ENCODE measurements around the gene SLC35B1. TPM values are rescaled to one million over a fixed set of nuclear protein-coding genes. Genes with fewer than 3 reads are reported as not detected.

SLC35B1 gene
- total RNA-seq, 2 donors from 2014 or later: 59.4 to 80.5 TPM

DNA sequence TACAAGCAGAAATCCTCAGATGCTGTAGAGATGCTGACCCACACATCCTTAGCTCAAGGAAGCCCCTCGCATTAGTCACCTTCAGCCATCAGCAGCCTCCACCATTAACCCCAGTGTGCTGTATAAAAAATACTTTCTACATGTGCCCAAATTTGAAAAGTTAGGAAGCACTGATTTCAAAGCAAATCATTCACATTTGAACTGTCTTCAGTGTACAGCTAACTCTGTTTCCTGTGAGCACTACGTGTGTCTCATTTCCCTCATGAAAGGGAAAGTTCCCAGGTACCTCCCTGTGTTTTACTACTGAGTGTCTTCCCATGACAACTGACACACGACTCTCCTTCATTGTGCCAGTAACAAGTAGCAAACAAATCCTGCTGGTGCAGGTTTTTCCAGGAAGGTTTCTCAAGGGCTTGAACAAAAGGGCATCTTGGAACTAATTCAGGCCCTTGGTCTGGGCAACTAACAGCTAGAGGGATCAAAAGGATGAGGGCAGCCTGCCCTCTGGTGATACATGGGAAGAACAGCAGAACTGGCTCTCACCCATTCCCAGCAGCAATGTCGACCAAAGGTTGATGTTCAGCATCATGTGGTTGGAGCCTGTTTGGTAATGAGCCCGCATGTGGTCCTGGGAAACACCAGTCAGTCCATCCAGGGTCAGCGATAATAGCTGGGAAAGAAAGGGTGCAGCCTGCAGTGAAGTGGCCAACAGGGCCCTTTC, 4.0 kb downstream of the SLC35B1 start:
- Histone ChIP-seq H3K4me3 (ENCODE audit: low read length) (no peak overlapping the region), H3K9ac (ENCODE audit: extremely low read depth, low read length, poor library complexity, severe bottlenecking) (no peak overlapping the region), H3K27me3 (ENCODE audit: control insufficient read depth, insufficient read depth, low read length, poor library complexity, severe bottlenecking) (no peaks in the 10 kb centered on the region), H3K27ac (ENCODE audit: low read depth, low read length) (no peak overlapping the region), H3K36me3 (ENCODE audit: control insufficient read depth, insufficient read depth, low read length) (peaks cover 60% of the 10 kb centered on the region), H3K4me1 (ENCODE audit: control insufficient read depth, insufficient read depth, low read length) (no peaks in the 10 kb centered on the region), H3K9me3 (ENCODE audit: control insufficient read depth, low read length) (no peaks in the 10 kb centered on the region)
- peaks cover 52% of the 10 kb centered on the region for H3K36me3 Mint-ChIP-seq (ENCODE audit: low read depth)
- TF ChIP-seq, protein P1, sequence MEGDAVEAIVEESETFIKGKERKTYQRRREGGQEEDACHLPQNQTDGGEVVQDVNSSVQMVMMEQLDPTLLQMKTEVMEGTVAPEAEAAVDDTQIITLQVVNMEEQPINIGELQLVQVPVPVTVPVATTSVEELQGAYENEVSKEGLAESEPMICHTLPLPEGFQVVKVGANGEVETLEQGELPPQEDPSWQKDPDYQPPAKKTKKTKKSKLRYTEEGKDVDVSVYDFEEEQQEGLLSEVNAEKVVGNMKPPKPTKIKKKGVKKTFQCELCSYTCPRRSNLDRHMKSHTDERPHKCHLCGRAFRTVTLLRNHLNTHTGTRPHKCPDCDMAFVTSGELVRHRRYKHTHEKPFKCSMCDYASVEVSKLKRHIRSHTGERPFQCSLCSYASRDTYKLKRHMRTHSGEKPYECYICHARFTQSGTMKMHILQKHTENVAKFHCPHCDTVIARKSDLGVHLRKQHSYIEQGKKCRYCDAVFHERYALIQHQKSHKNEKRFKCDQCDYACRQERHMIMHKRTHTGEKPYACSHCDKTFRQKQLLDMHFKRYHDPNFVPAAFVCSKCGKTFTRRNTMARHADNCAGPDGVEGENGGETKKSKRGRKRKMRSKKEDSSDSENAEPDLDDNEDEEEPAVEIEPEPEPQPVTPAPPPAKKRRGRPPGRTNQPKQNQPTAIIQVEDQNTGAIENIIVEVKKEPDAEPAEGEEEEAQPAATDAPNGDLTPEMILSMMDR (conservative IDR thresholded peaks at IDR 0.05): peak; percentile 79
- DNase-seq: peak; percentile 83
- 87% methylated on average over 5 to 6 of the region's 6 CpGs for WGBS, 2 experiments (ENCODE audit: insufficient coverage in 1 of 2, insufficient read length in 1 of 2)
- no peak overlapping the region for H3K4me3 Mint-ChIP-seq
- no peak overlapping the region for H3K27ac Mint-ChIP-seq
- no peaks in the 10 kb centered on the region for H3K9me3 Mint-ChIP-seq
- H3K27me3 Mint-ChIP-seq (ENCODE audit: insufficient read depth): no peaks in the 10 kb centered on the region
- peaks cover 8% of the 10 kb centered on the region for H3K4me1 Mint-ChIP-seq

DNA sequence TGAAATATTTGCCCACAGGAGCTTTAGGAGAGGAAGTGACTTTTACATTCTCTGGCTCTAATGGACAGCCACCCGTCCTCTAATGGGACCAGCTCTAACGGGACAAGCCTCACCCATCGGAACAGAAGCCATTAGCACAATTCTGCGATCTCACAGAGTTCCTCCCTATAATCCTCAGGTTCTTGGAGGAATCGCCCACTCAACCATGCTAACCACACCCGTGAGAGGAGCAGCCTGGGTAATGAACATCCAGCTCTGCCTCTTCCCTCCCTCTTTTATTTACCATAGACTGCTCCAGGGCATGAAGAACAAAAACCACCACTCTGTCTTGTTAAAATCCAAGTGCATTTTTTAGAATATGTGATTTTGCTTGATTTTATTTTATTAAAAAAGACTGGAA, 6.8 kb downstream of the SLC35B1 start:
- Mint-ChIP-seq H3K9me3 (no peaks in the 10 kb centered on the region), H3K4me3 (no peak overlapping the region), H3K27ac (no peak overlapping the region), H3K4me1 (no peaks in the 10 kb centered on the region), H3K36me3 (ENCODE audit: low read depth) (peaks cover 52% of the 10 kb centered on the region), H3K27me3 (ENCODE audit: insufficient read depth) (peaks cover 4% of the 10 kb centered on the region)
- Histone ChIP-seq H3K4me3 (ENCODE audit: low read length) (no peak overlapping the region), H3K4me1 (ENCODE audit: control insufficient read depth, insufficient read depth, low read length) (no peaks in the 10 kb centered on the region), H3K9me3 (ENCODE audit: control insufficient read depth, low read length) (no peaks in the 10 kb centered on the region), H3K36me3 (ENCODE audit: control insufficient read depth, insufficient read depth, low read length) (peaks cover 58% of the 10 kb centered on the region), H3K27me3 (ENCODE audit: control insufficient read depth, insufficient read depth, low read length, poor library complexity, severe bottlenecking) (no peaks in the 10 kb centered on the region), H3K9ac (ENCODE audit: extremely low read depth, low read length, poor library complexity, severe bottlenecking) (no peak overlapping the region), H3K27ac (ENCODE audit: low read depth, low read length) (no peak overlapping the region)
- 91 to 94% methylated on average over 5 to 6 of the region's 6 CpGs for WGBS, 2 experiments (ENCODE audit: insufficient coverage in 1 of 2, insufficient read length in 1 of 2)
- TF ChIP-seq, protein P1 (conservative IDR thresholded peaks at IDR 0.05): no peak
- DNase-seq: no peak

DNA sequence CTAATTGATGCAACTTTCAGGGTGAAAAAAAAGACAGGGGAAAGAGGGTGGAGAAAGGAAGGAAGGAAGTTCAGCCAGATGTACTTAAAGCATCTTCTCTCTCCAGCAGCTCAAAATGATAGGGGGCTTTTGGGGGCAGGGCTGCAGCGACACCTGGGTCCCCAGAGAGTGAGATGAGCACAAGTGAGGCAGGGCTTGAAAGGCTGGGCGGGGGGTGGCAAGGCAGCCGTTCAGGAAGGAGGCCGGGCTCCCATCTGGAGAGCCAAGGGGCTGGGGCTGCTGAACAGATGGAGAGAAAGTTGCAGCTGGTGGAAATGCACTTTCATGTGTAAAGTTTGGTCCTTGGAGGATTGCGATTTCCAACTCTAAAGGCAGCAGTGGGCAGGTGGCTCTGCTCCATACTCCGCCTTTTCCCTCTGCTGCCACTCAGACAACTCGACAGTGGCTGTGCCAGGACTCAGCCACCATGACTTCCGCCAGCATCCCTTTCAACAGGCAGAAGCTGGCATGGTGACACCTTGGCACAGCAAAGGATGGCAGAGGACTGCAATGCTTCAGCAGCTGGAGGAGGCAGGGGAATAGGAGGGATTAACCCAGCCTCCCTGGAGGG, 7.7 kb downstream of the SLC35B1 start:
- Histone ChIP-seq H3K9ac (ENCODE audit: extremely low read depth, low read length, poor library complexity, severe bottlenecking) (no peak overlapping the region), H3K27me3 (ENCODE audit: control insufficient read depth, insufficient read depth, low read length, poor library complexity, severe bottlenecking) (no peaks in the 10 kb centered on the region), H3K4me1 (ENCODE audit: control insufficient read depth, insufficient read depth, low read length) (no peaks in the 10 kb centered on the region), H3K4me3 (ENCODE audit: low read length) (no peak overlapping the region), H3K9me3 (ENCODE audit: control insufficient read depth, low read length) (no peaks in the 10 kb centered on the region), H3K36me3 (ENCODE audit: control insufficient read depth, insufficient read depth, low read length) (peaks cover 49% of the 10 kb centered on the region), H3K27ac (ENCODE audit: low read depth, low read length) (no peak overlapping the region)
- Mint-ChIP-seq H3K4me1 (peaks cover 3% of the 10 kb centered on the region), H3K27ac (no peak overlapping the region), H3K27me3 (ENCODE audit: insufficient read depth) (peaks cover 8% of the 10 kb centered on the region), H3K4me3 (no peak overlapping the region), H3K36me3 (ENCODE audit: low read depth) (peaks cover 46% of the 10 kb centered on the region), H3K9me3 (no peaks in the 10 kb centered on the region)
- 93 to 96% methylated on average over 8 of the region's 8 CpGs for WGBS, 2 experiments (ENCODE audit: insufficient coverage in 1 of 2, insufficient read length in 1 of 2)
- DNase-seq: no peak
- TF ChIP-seq, protein P1 (conservative IDR thresholded peaks at IDR 0.05): no peak

Data from endodermal cell (in vitro differentiated cells).